Astrocyte of the cerebellum (primary cell): ENCODE results near the gene PROZ.

ENCODE experiments used
- DNase-seq: peaks from one replicate; pipeline ENCODE4 v3.0.0-alpha.2; 2011; ENCODE audit warnings: low read depth
- H3K4me3 ChIP-seq: 2 replicates; pipeline ENCODE4 v1.5.1; 2011; ENCODE audit warnings: mild to moderate bottlenecking, low read depth, low read length, moderate library complexity
- CTCF ChIP-seq: IDR thresholded peaks from 2 replicates; pipeline ENCODE4 v1.5.1; 2012; ENCODE audit warnings: low read length, low read depth, moderate library complexity, mild to moderate bottlenecking; ENCODE audit errors: missing control alignments
- in situ Hi-C: cut with HindIII; loops from 2 replicates; pipeline ENCODE4 v1.10.0; 2017; ENCODE audit warnings: low sequenced_read_pairs

The PROZ gene

GRCh38 chr13:113112893-113113845, 45.3 kb upstream of the PROZ start:
- no peak for DNase-seq
- no peak for TF ChIP-seq CTCF
- H3K4me3 ChIP-seq: no peak overlapping the region
- in situ Hi-C loops: no loop called here

- no peak for TF ChIP-seq CTCF
- in situ Hi-C loops: no loop called here
- no peak overlapping the region for H3K4me3 ChIP-seq
- no peak for DNase-seq
Measured at GRCh38 chr13:113113846-113114271, 44.6 kb upstream of the PROZ start.

GRCh38 chr13:113114511-113115362, 43.7 kb upstream of the PROZ start:
- in situ Hi-C loops: no loop called here
- TF ChIP-seq CTCF: no peak
- DNase-seq: no peak
- no peak overlapping the region for H3K4me3 ChIP-seq

GRCh38 chr13:113115363-113116205, 42.9 kb upstream of the PROZ start:
- in situ Hi-C loops: no loop called here

GRCh38 chr13:113116206-113116800, 42.1 kb upstream of the PROZ start:
- no peak overlapping the region for H3K4me3 ChIP-seq
- DNase-seq: no peak
- in situ Hi-C loops: no loop called here
- no peak for TF ChIP-seq CTCF

More at GRCh38 chr13:113115363-113116205, 42.9 kb upstream of the PROZ start:
- no peak overlapping the region for H3K4me3 ChIP-seq
- no peak for DNase-seq
- no peak for TF ChIP-seq CTCF
